IMR-90 (cell line): ENCODE data around the gene CCDC27. TPM values are rescaled to one million over a fixed set of nuclear protein-coding genes. Genes with fewer than 3 reads are reported as not detected.

Source experiments
- ATAC-seq: fragments of 200-7000 bp; cut with Tn5 transposase; 2 replicates; pipeline ENCODE4 v1.9.1; 2020; ENCODE audit warnings: low read depth, mild to moderate bottlenecking, moderate library complexity
- BruUV-seq: library from RNA; stranded (reverse); fragments of 400-500 nt; replicated peaks from 2 replicates; lab custom pipeline; 2021; lab: Mats Ljungman, UMichigan
- CTCF ChIA-PET: fragments of 300-600 bp; formaldehyde crosslinking; extraction: SDS; loops from one replicate; lab custom pipeline; 2021; ENCODE audit warnings: antibody characterized with exemption; lab: Yijun Ruan, JAX
- POLR2A ChIA-PET: fragments of 300-600 bp; sonication (Branson Sonifier 250); formaldehyde crosslinking; loops from one replicate; lab custom pipeline; 2022; ENCODE audit warnings: antibody characterized with exemption; ENCODE audit not compliant: unreplicated experiment; lab: Charles Lee
- DNase-seq: peaks from one replicate; pipeline ENCODE4 v3.0.0; 2013
- H2AFZ ChIP-seq: replicated peaks from 2 replicates; pipeline ENCODE3; 2013; ENCODE audit warnings: low read length, mild to moderate bottlenecking; ENCODE audit not compliant: poor library complexity
- H2AK5ac ChIP-seq: 2 replicates; pipeline ENCODE4 v1.6.1; 2013; ENCODE audit warnings: low read depth, low read length, inconsistent platforms
- H2AK9ac ChIP-seq: replicated peaks from 2 replicates; pipeline ENCODE3; 2013; ENCODE audit warnings: mild to moderate bottlenecking, low read depth, low read length, moderate library complexity; ENCODE audit not compliant: poor library complexity
- H2BK120ac ChIP-seq: 2 replicates; pipeline ENCODE4 v1.6.1; 2013; ENCODE audit warnings: low read depth, low read length, inconsistent platforms
- H2BK15ac ChIP-seq: 3 replicates; pipeline ENCODE4 v1.6.1; 2013; ENCODE audit warnings: low read depth, low read length, inconsistent platforms
- H2BK20ac ChIP-seq: 2 replicates; pipeline ENCODE4 v1.6.1; 2013; ENCODE audit warnings: low read depth, mild to moderate bottlenecking, inconsistent platforms, low read length, moderate library complexity
- H2BK5ac ChIP-seq: 2 replicates; pipeline ENCODE4 v1.6.1; 2013; ENCODE audit warnings: mild to moderate bottlenecking, low read depth, low read length, inconsistent platforms; ENCODE audit not compliant: poor library complexity, severe bottlenecking
- H3K14ac ChIP-seq: replicated peaks from 2 replicates; pipeline ENCODE4 v1.6.1; 2013; ENCODE audit warnings: low read depth, low read length, inconsistent platforms
- H3K18ac ChIP-seq: 2 replicates; pipeline ENCODE4 v1.6.1; 2013; ENCODE audit warnings: low read depth, low read length, control low read depth
- H3K23ac ChIP-seq: 2 replicates; pipeline ENCODE4 v1.6.1; 2013; ENCODE audit warnings: low read depth, low read length, inconsistent platforms
- H3K27ac ChIP-seq: 2 replicates; pipeline ENCODE4 v1.5.1; 2013; ENCODE audit warnings: mild to moderate bottlenecking, control low read depth, low read length; ENCODE audit not compliant: insufficient read depth
- H3K27me3 ChIP-seq: 2 replicates; pipeline ENCODE4 v1.6.1; 2013; ENCODE audit warnings: low read length; ENCODE audit not compliant: control insufficient read depth, insufficient read depth
- H3K36me3 ChIP-seq: 2 replicates; pipeline ENCODE4 v1.6.1; 2013; ENCODE audit warnings: low read length, mixed read lengths; ENCODE audit not compliant: control insufficient read depth, insufficient read depth
- H3K4ac ChIP-seq: 2 replicates; pipeline ENCODE4 v1.6.1; 2013; ENCODE audit warnings: low read depth, low read length, inconsistent platforms
- H3K4me1 ChIP-seq: 2 replicates; pipeline ENCODE4 v1.6.1; 2013; ENCODE audit warnings: low read length, mixed read lengths; ENCODE audit not compliant: control insufficient read depth, insufficient read depth
- H3K4me2 ChIP-seq: 2 replicates; pipeline ENCODE4 v1.6.1; 2013; ENCODE audit warnings: low read depth, mild to moderate bottlenecking, control low read depth, low read length, moderate library complexity
- H3K4me3 ChIP-seq: 2 replicates; pipeline ENCODE4 v1.5.1; 2013; ENCODE audit warnings: low read depth, mild to moderate bottlenecking, control low read depth, low read length, moderate library complexity; ENCODE audit not compliant: insufficient read depth
- H3K56ac ChIP-seq: 2 replicates; pipeline ENCODE4 v1.6.1; 2013; ENCODE audit warnings: low read length, inconsistent platforms; ENCODE audit not compliant: insufficient read depth; ENCODE audit errors: extremely low read depth
- H3K79me1 ChIP-seq, 2 experiments: 2 replicates each; pipeline ENCODE4 v1.6.1; 2013; ENCODE audit warnings: low read length in 2 of 2, inconsistent platforms in 1 of 2, low read depth in 1 of 2
- H3K9ac ChIP-seq: 2 replicates; pipeline ENCODE4 v1.6.1; 2013; ENCODE audit warnings: low read depth, low read length, control low read depth
- H3K9me1 ChIP-seq: 2 replicates; pipeline ENCODE4 v1.6.1; 2013; ENCODE audit warnings: low read length, inconsistent platforms; ENCODE audit not compliant: insufficient read depth
- H3K9me3 ChIP-seq: 2 replicates; pipeline ENCODE4 v1.6.1; 2013; ENCODE audit warnings: low read length; ENCODE audit not compliant: control insufficient read depth, insufficient read depth
- H4K20me1 ChIP-seq: 2 replicates; pipeline ENCODE4 v1.6.1; 2013; ENCODE audit warnings: low read length, inconsistent platforms; ENCODE audit not compliant: insufficient read depth
- H4K5ac ChIP-seq: 2 replicates; pipeline ENCODE4 v1.6.1; 2013; ENCODE audit warnings: mild to moderate bottlenecking, low read depth, low read length, control low read depth
- H4K8ac ChIP-seq, 2 experiments: 2 replicates each; pipeline ENCODE4 v1.6.1; 2013; ENCODE audit warnings: low read depth in 2 of 2, low read length in 2 of 2, control low read depth in 1 of 2, inconsistent platforms in 1 of 2
- H4K91ac ChIP-seq: 2 replicates; pipeline ENCODE4 v1.6.1; 2013; ENCODE audit warnings: low read depth, low read length, inconsistent platforms; ENCODE audit not compliant: insufficient read depth
- BHLHE40 ChIP-seq: fragments of 150-350 bp; IDR thresholded peaks from 2 replicates; pipeline ENCODE4 v1.6.1; 2016; ENCODE audit warnings: mild to moderate bottlenecking, low read depth, low read length
- CEBPB ChIP-seq: IDR thresholded peaks from 2 replicates; pipeline ENCODE4 v1.6.1; 2012; ENCODE audit warnings: low read depth, low read length, improper control_type of control experiment
- CHD1 ChIP-seq: IDR thresholded peaks from 2 replicates; pipeline ENCODE4 v1.6.1; 2012; ENCODE audit warnings: low read depth, low read length, improper control_type of control experiment
- ELK1 ChIP-seq: fragments of 150-350 bp; IDR thresholded peaks from 2 replicates; pipeline ENCODE4 v1.6.1; 2016; ENCODE audit warnings: low read depth, mild to moderate bottlenecking, low read length, moderate library complexity, borderline replicate concordance
- FOS ChIP-seq: fragments of 150-350 bp; IDR thresholded peaks from 2 replicates; pipeline ENCODE4 v1.6.1; 2016; ENCODE audit warnings: low read depth, low read length
- MAFK ChIP-seq: IDR thresholded peaks from 2 replicates; pipeline ENCODE4 v1.6.1; 2012; ENCODE audit warnings: low read depth, low read length, improper control_type of control experiment
- MXI1 ChIP-seq: IDR thresholded peaks from 2 replicates; pipeline ENCODE4 v1.6.1; 2012; ENCODE audit warnings: low read depth, mild to moderate bottlenecking, low read length, moderate library complexity, borderline replicate concordance
- NFE2L2 ChIP-seq: fragments of 150-350 bp; IDR thresholded peaks from 2 replicates; pipeline ENCODE4 v1.6.1; 2016; ENCODE audit warnings: low read depth, mild to moderate bottlenecking, low read length
- POLR2A ChIP-seq: IDR thresholded peaks from 2 replicates; pipeline ENCODE4 v1.6.1; 2012; ENCODE audit warnings: mild to moderate bottlenecking, low read depth, low read length
- RAD21 ChIP-seq: IDR thresholded peaks from 2 replicates; pipeline ENCODE4 v1.6.1; 2012; ENCODE audit warnings: low read length, improper control_type of control experiment
- RCOR1 ChIP-seq: IDR thresholded peaks from 2 replicates; pipeline ENCODE4 v1.6.1; 2012; ENCODE audit warnings: mild to moderate bottlenecking, low read length, improper control_type of control experiment; ENCODE audit not compliant: insufficient replicate concordance
- RFX5 ChIP-seq: IDR thresholded peaks from 2 replicates; pipeline ENCODE4 v1.8.0; 2012; ENCODE audit warnings: low read depth, mild to moderate bottlenecking, low read length, moderate library complexity
- SMC3 ChIP-seq: fragments of 150-350 bp; IDR thresholded peaks from 2 replicates; pipeline ENCODE4 v1.6.1; 2016; ENCODE audit warnings: low read depth, mild to moderate bottlenecking, antibody characterized with exemption, low read length, moderate library complexity
- USF2 ChIP-seq: fragments of 150-350 bp; IDR thresholded peaks from 2 replicates; pipeline ENCODE4 v1.6.1; 2017; ENCODE audit warnings: mild to moderate bottlenecking, antibody characterized with exemption, low read length, low read depth
- WGBS, 2 experiments: methylation state at CpG; one replicate each; pipeline versions ENCODE4 v1.1.5 to v1.1.7; 2013; ENCODE audit warnings: missing lambda C conversion rate in 2 of 2; ENCODE audit not compliant: insufficient read length in 1 of 2; ENCODE audit errors: extremely low coverage in 2 of 2; 5-methylcytosine and 5-hydroxymethylcytosine counted together
- dilution Hi-C: fragments of 300-500 bp; cut with HindIII; formaldehyde crosslinking; loops from one replicate; pipeline ENCODE4 v1.14.3; 2018; ENCODE audit warnings: low sequenced_read_pairs; ENCODE audit not compliant: unreplicated experiment
- in situ Hi-C: fragments of 300-500 bp; cut with MboI; formaldehyde crosslinking; loops from 3 replicates; pipeline ENCODE4 v1.14.3; 2019; ENCODE audit warnings: low sequenced_read_pairs, inconsistent platforms, mixed read lengths
- intact Hi-C: fragments of 100-400 bp; cut with micrococcal nuclease; formaldehyde crosslinking; loops from 2 replicates; pipeline ENCODE4 v1.10.0; 2022
- polyA plus RNA-seq, 3 experiments: library from polyadenylated mRNA; depleted of rRNA; stranded (reverse); fragments of >200 nt; gene quantifications; 2 replicates each; pipeline ENCODE4 v1.2.3, GENCODE V29; 2012; ENCODE audit warnings: low replicate concordance in 1 of 3
- total RNA-seq: library from RNA; depleted of rRNA; stranded (reverse); fragments of >200 nt; gene quantifications from 2 replicates; pipeline ENCODE4 v1.2.3, GENCODE V29; 2012
- TF ChIP-seq, protein P1 (sequence below): conservative IDR thresholded peaks from 2 replicates; pipeline ENCODE4 v1.5.1; 2012; ENCODE audit warnings: mild to moderate bottlenecking, low read depth, low read length, improper control_type of control experiment

The CCDC27 gene
- total and polyA plus RNA-seq, 2 of the 4 experiments (the other 2 are of a cell fraction) = not detected

DNA sequence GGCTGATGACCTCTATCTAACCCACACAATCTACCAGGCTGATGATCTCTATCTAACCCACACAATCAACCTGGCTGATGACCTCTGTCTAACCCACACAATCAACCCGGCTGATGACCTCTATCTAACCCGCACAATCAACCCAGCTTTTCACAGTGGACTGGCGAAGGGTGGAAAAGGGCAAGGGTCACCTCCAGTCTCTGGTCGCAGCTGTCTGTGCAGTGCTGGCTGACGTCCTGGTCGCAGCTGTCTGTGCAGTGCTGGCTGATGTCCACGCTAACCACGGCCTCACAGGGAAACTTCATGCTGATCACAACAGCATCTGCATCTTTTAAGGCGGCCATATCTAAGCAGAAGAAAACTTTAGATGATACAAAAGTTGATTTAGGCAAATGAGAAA lies 12.2 kb upstream of the CCDC27 start:
- H2BK5ac ChIP-seq = no peak overlapping the region
- dilution Hi-C loops (no loop called here), in situ Hi-C loops (no loop called here), intact Hi-C loops (no loop called here)
- H2AK9ac ChIP-seq = no peak overlapping the region
- no peak overlapping the region for H4K5ac ChIP-seq
- no peak for DNase-seq
- TF ChIP-seq RCOR1 (no peak), ELK1 (no peak), CHD1 (no peak), POLR2A (no peak), BHLHE40 (no peak), RFX5 (no peak), FOS (no peak), SMC3 (no peak), MAFK (no peak), CEBPB (no peak), USF2 (no peak), NFE2L2 (no peak), RAD21 (no peak), MXI1 (no peak)
- TF ChIP-seq, protein P1, sequence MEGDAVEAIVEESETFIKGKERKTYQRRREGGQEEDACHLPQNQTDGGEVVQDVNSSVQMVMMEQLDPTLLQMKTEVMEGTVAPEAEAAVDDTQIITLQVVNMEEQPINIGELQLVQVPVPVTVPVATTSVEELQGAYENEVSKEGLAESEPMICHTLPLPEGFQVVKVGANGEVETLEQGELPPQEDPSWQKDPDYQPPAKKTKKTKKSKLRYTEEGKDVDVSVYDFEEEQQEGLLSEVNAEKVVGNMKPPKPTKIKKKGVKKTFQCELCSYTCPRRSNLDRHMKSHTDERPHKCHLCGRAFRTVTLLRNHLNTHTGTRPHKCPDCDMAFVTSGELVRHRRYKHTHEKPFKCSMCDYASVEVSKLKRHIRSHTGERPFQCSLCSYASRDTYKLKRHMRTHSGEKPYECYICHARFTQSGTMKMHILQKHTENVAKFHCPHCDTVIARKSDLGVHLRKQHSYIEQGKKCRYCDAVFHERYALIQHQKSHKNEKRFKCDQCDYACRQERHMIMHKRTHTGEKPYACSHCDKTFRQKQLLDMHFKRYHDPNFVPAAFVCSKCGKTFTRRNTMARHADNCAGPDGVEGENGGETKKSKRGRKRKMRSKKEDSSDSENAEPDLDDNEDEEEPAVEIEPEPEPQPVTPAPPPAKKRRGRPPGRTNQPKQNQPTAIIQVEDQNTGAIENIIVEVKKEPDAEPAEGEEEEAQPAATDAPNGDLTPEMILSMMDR = no peak
- no peak overlapping the region for H4K91ac ChIP-seq
- no peak overlapping the region for H3K27ac ChIP-seq
- H3K4me1 ChIP-seq = no peaks in the 10 kb centered on the region; the same call in 1 of the 2 replicates
- H2AFZ ChIP-seq = no peak overlapping the region
- no peak overlapping the region for H3K18ac ChIP-seq
- BruUV-seq = no TSS peak
- no peaks in the 10 kb centered on the region; the same call in 1 of the 2 replicates for H4K20me1 ChIP-seq
- H3K9me1 ChIP-seq = 0 out of 2 replicates have a peak, but pooled peaks cover 4% of the 10 kb centered on the region
- 70% methylated on average over 5 of the region's 9 CpGs; no CpG with 5 or more reads in 1 of the 2 experiments for WGBS, 2 experiments
- no peak for ATAC-seq
- H4K8ac ChIP-seq = no peak overlapping the region
- no peak overlapping the region for H3K4ac ChIP-seq
- H3K36me3 ChIP-seq = peaks cover 48% of the 10 kb centered on the region
- no peak overlapping the region for H3K4me3 ChIP-seq
- H2BK20ac ChIP-seq = no peak overlapping the region
- H3K56ac ChIP-seq = no peak overlapping the region
- no peak overlapping the region for H2AK5ac ChIP-seq
- H3K9ac ChIP-seq = no peak overlapping the region
- no peak overlapping the region for H3K14ac ChIP-seq
- no peaks in the 10 kb centered on the region for H3K27me3 ChIP-seq
- H3K79me1 ChIP-seq = peaks cover 0 to 7% of the 10 kb centered on the region in 2 experiments; a peak in 1 of 4 replicates
- ChIA-PET CTCF (no interaction called here), POLR2A (no interaction called here)
- H3K4me2 ChIP-seq = no peak overlapping the region
- no peaks in the 10 kb centered on the region for H3K9me3 ChIP-seq
- no peak overlapping the region for H2BK15ac ChIP-seq
- no peak overlapping the region for H3K23ac ChIP-seq
- H2BK120ac ChIP-seq = no peak overlapping the region
